Adrenal gland (tissue), 12 donors: ENCODE data around the gene RTCB. TPM values are rescaled to one million over a fixed set of nuclear protein-coding genes. Genes with fewer than 3 reads are reported as not detected.

ENCODE experiments used
- DNase-seq, 7 donors: peaks; one replicate each; pipeline ENCODE4 v3.0.0-alpha.2; 2019 to 2020
- H3K27ac ChIP-seq, 5 donors: fragments of 200-600 bp; sonication (generic) in 4 of 5; 1 replicate in 3 of 5; 2 replicates in 2 of 5; pipeline versions ENCODE4 v1.5.1 to v1.8.0; 2016 to 2020; ENCODE audit warnings: mild to moderate bottlenecking in 1 of 5
- H3K27me3 ChIP-seq: fragments of 200-600 bp; 2 replicates; pipeline ENCODE4 v1.8.0; 2021
- H3K36me3 ChIP-seq, 2 donors: fragments of 200-600 bp; replicated peaks in 1 of 2; 1 replicate in 1 of 2; 2 replicates in 1 of 2; pipeline versions ENCODE4 v1.5.1 to v1.8.0; 2018 to 2022
- H3K4me1 ChIP-seq, 2 donors: fragments of 200-600 bp; replicated peaks in 1 of 2; 1 replicate in 1 of 2; 2 replicates in 1 of 2; pipeline versions ENCODE4 v1.5.1 to v1.8.0; 2018 to 2021
- H3K4me3 ChIP-seq, 4 donors: fragments of 200-600 bp; sonication (generic) in 3 of 4; one replicate each; pipeline ENCODE4 v1.5.1; 2016 to 2018
- H3K9me3 ChIP-seq, 3 donors: fragments of 200-600 bp; sonication (generic) in 1 of 3; replicated peaks in 1 of 3; 1 replicate in 2 of 3; 2 replicates in 1 of 3; pipeline versions ENCODE4 v1.5.1 to v1.8.0; 2016 to 2021
- POLR2A ChIP-seq, 2 donors: fragments of 450-650 bp; IDR thresholded peaks; one replicate each; pipeline ENCODE4 v1.6.1; 2017; ENCODE audit warnings: antibody characterized with exemption in 2 of 2, mild to moderate bottlenecking in 2 of 2, moderate library complexity in 1 of 2
- WGBS, 4 donors: extraction: QIAGEN DNeasy Blood & Tissue Kit in 2 of 4; methylation state at CpG; one replicate each; pipeline versions ENCODE4 v1.1.5 to v1.1.7; 2013 to 2017; 5-methylcytosine and 5-hydroxymethylcytosine counted together
- intact Hi-C, 2 donors: fragments of 100-400 bp; cut with DNase I; formaldehyde crosslinking; loops; one replicate each; pipeline versions ENCODE4 v1.14.1 to v1.15.0; 2022 to 2023
- polyA plus RNA-seq, 3 donors: library from polyadenylated mRNA; stranded (reverse); fragments of 200-250 nt in 2 of 3; fragments of 350-450 nt in 1 of 3; fragmentation: Illumina TruSeq in 1 of 3; extraction: RNeasy Lipid Tissue Mini Kit (QIAGEN cat#74804) in 1 of 3; gene quantifications; one replicate each; pipeline ENCODE4 v1.2.3, GENCODE V29; 2013 to 2014
- total RNA-seq, 9 donors: library from RNA; depleted of rRNA in 4 of 9; stranded (reverse); fragments of >200 nt in 4 of 9; fragments of 120-200 nt in 1 of 9; fragmentation: NEBNext Ultra II Directional in 1 of 9; extraction: Animal tissue kit (Norgen Biotek cat#: 25700) in 1 of 9; gene quantifications; one replicate each; pipeline versions ENCODE4 v1.1.0 to v1.2.4, GENCODE V29; 2013 to 2023
- TF ChIP-seq, protein P1 (sequence below), 6 experiments: fragments of 450-650 bp in 4 of 6; fragments of 200-600 bp in 2 of 6; sonication (generic) in 1 of 6; IDR thresholded peaks; 1 replicate in 5 of 6; 2 replicates in 1 of 6; pipeline versions ENCODE4 v1.5.1 to v1.8.0; 2016 to 2021; ENCODE audit warnings: antibody characterized with exemption in 6 of 6, mild to moderate bottlenecking in 2 of 6, moderate library complexity in 1 of 6
- donor health status: healthy with polysubstance abuse.
- donor health status: Bipolar disorder and iron deficiency.
- donor health status: DM: yes; HTN: yes; CAD: no.
- donor health status: DM: no; HTN: no; CAD: no.
- donor health status: DM: no; HTN: no; CAD: no.
- donor health status: DM: yes; HTN: yes; CAD: no.

The RTCB gene
- total and polyA plus RNA-seq, 12 donors = 24.7 to 108 (median 64.1) TPM

GRCh38 chr22:32410459-32410858 is 1.6 kb downstream of the RTCB start:
- intact Hi-C loops = no loop called here
- Histone ChIP-seq H3K4me3 (peak overlapping the region in 1 of 4 donors; percentile 83), H3K9me3 (no peaks in the 10 kb centered on the region), H3K36me3 (peaks cover 0 to 31% of the 10 kb centered on the region in 2 donors), H3K27ac (no peak overlapping the region), H3K4me1 (peaks cover 4 to 24% of the 10 kb centered on the region in 2 donors), H3K27me3 (no peaks in the 10 kb centered on the region)
- no peak for DNase-seq
- TF ChIP-seq POLR2A (IDR thresholded peaks at IDR 0.05) = no peak
- TF ChIP-seq, protein P1, sequence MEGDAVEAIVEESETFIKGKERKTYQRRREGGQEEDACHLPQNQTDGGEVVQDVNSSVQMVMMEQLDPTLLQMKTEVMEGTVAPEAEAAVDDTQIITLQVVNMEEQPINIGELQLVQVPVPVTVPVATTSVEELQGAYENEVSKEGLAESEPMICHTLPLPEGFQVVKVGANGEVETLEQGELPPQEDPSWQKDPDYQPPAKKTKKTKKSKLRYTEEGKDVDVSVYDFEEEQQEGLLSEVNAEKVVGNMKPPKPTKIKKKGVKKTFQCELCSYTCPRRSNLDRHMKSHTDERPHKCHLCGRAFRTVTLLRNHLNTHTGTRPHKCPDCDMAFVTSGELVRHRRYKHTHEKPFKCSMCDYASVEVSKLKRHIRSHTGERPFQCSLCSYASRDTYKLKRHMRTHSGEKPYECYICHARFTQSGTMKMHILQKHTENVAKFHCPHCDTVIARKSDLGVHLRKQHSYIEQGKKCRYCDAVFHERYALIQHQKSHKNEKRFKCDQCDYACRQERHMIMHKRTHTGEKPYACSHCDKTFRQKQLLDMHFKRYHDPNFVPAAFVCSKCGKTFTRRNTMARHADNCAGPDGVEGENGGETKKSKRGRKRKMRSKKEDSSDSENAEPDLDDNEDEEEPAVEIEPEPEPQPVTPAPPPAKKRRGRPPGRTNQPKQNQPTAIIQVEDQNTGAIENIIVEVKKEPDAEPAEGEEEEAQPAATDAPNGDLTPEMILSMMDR (IDR thresholded peaks at IDR 0.05) = no peak
- WGBS, 4 donors = 85 to 90% (median 89%) methylated on average over 4 of the region's 4 CpGs

DNA sequence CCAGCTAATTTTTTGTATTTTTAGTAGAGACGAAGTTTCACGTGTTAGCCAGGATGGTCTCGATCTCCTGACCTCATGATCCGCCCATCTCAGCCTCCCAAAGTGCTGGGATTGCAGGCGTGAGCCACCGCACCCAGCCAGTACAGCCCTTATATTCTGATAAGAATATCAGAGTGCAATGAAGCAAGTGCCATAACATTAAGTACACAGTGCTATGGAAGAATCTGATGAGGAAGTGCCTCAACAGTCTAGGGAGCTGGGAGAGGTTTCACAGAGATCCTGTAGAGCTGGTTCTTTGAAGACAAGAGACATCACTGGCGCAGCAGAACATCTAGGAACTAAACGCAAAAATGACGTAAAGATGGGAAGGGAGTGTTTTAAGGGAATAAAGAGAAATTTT is 2.1 kb downstream of the RTCB start:
- Histone ChIP-seq H3K27me3 (no peaks in the 10 kb centered on the region), H3K4me3 (no peak overlapping the region), H3K9me3 (no peaks in the 10 kb centered on the region), H3K27ac (no peak overlapping the region), H3K36me3 (peaks cover 0 to 35% of the 10 kb centered on the region in 2 donors), H3K4me1 (peaks cover 4 to 24% of the 10 kb centered on the region in 2 donors)
- WGBS, 4 donors = 91 to 98% (median 93%) methylated on average over 9 of the region's 9 CpGs
- no peak for DNase-seq
- no peak for TF ChIP-seq POLR2A (IDR thresholded peaks at IDR 0.05)
- TF ChIP-seq, protein P1 (IDR thresholded peaks at IDR 0.05) = no peak
- intact Hi-C loops = no loop called here

DNA sequence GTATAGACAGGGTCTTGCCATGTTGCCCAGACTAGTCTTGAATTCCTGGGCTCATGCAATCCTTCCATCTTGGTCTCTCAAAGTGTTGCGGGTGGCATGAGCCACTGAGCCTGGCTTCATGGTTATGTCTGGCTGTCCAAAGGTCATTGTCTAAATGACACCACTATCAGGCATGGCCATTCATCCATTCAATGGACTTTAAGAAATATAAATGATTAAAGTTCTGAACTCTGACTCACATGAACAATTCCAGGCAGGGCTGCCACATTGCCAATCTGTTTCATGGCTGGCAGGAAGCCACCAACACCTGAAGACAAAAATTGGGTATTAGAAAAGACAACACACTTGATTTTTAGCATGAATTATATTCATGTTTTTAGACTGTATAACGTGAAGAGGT is 4.1 kb downstream of the RTCB start:
- intact Hi-C loops = no loop called here
- no peaks in the 10 kb centered on the region for H3K9me3 ChIP-seq
- 47 to 70% (median 57%) methylated on average over 2 of the region's 2 CpGs for WGBS, 4 donors
- H3K27ac ChIP-seq = no peak overlapping the region
- no peak overlapping the region for H3K4me3 ChIP-seq
- no peak for DNase-seq
- H3K36me3 ChIP-seq = peaks cover 0 to 56% of the 10 kb centered on the region in 2 donors
- TF ChIP-seq, protein P1 (IDR thresholded peaks at IDR 0.05) = no peak
- no peak for TF ChIP-seq POLR2A (IDR thresholded peaks at IDR 0.05)
- H3K27me3 ChIP-seq = no peaks in the 10 kb centered on the region
- H3K4me1 ChIP-seq = peaks cover 4 to 24% of the 10 kb centered on the region in 2 donors

GRCh38 chr22:32407312-32407711 is 4.7 kb downstream of the RTCB start:
- no peaks in the 10 kb centered on the region for H3K27me3 ChIP-seq
- H3K36me3 ChIP-seq = peaks cover 0 to 62% of the 10 kb centered on the region in 2 donors
- no peak overlapping the region for H3K4me3 ChIP-seq
- 80 to 89% (median 84%) methylated on average over 3 of the region's 3 CpGs for WGBS, 4 donors
- no peaks in the 10 kb centered on the region for H3K9me3 ChIP-seq
- intact Hi-C loops = no loop called here
- H3K27ac ChIP-seq = no peak overlapping the region
- DNase-seq = no peak
- TF ChIP-seq POLR2A (IDR thresholded peaks at IDR 0.05) = no peak
- TF ChIP-seq, protein P1 (IDR thresholded peaks at IDR 0.05) = no peak
- H3K4me1 ChIP-seq = peaks cover 4 to 24% of the 10 kb centered on the region in 2 donors
